Prostate gland (tissue), 2 donors: ENCODE data around the gene YDJC.

Experiments
- POLR2A ChIP-seq: fragments of 450-650 bp; IDR thresholded peaks from one replicate; pipeline ENCODE4 v1.6.1; 2016; ENCODE audit warnings: antibody characterized with exemption, mild to moderate bottlenecking
- POLR2AphosphoS5 ChIP-seq: sonication (generic); formaldehyde crosslinking; IDR thresholded peaks from one replicate; pipeline ENCODE4 v1.6.1; 2017; ENCODE audit warnings: antibody characterized with exemption
- TF ChIP-seq, protein P1 (sequence below), 4 experiments: fragments of 200-600 bp in 2 of 4; fragments of 450-650 bp in 2 of 4; sonication (generic) in 2 of 4; IDR thresholded peaks; 1 replicate in 3 of 4; 2 replicates in 1 of 4; pipeline ENCODE4 v1.5.1; 2016 to 2019; ENCODE audit warnings: antibody characterized with exemption in 4 of 4, mild to moderate bottlenecking in 2 of 4, moderate library complexity in 2 of 4

DNA sequence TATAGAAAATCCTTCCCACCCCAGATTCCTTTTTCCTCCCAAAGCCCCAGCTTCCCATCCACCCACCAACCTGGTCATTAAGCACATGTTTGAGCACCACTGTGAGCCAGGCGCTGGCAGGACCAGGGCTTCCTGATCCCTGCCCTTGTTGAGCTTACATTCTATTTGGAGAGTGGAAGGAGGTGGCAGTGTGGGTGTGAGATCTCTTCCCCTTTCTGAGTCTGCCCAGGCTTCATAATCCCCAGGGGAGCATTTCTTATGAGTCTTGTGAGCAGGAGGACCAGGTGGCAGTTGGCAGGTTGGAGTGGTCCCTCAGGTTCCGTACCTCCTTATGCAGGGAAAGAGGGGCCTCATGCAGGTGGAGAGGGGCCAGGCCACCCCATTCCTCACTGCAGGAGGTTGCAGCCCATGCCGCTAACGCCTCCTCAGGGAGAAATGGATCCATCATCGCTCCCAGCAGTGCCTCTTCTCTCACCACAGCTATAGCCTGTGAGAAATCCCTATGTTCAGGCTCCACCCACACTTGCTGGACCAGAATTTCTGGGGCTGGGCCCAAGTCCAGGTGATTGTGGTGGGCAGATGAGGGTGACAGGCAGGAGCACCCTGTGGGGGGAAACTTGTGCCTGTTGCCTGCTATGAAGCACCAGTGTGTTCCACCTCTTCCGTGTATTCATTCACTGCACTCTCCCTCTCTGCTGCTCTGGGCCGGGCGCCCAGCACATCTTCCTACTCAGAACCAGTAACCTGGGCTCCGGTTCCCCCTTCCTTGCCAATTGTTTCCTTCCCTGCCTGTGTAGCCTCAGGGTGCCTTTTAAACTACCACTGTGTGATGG lies 38.8 kb downstream of the YDJC start:
- TF ChIP-seq, protein P1, sequence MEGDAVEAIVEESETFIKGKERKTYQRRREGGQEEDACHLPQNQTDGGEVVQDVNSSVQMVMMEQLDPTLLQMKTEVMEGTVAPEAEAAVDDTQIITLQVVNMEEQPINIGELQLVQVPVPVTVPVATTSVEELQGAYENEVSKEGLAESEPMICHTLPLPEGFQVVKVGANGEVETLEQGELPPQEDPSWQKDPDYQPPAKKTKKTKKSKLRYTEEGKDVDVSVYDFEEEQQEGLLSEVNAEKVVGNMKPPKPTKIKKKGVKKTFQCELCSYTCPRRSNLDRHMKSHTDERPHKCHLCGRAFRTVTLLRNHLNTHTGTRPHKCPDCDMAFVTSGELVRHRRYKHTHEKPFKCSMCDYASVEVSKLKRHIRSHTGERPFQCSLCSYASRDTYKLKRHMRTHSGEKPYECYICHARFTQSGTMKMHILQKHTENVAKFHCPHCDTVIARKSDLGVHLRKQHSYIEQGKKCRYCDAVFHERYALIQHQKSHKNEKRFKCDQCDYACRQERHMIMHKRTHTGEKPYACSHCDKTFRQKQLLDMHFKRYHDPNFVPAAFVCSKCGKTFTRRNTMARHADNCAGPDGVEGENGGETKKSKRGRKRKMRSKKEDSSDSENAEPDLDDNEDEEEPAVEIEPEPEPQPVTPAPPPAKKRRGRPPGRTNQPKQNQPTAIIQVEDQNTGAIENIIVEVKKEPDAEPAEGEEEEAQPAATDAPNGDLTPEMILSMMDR (IDR thresholded peaks at IDR 0.05): no peak
- TF ChIP-seq POLR2A: no peak
- TF ChIP-seq POLR2AphosphoS5: no peak
